Measurements from ENCODE around the gene EXOC4. TPM values are rescaled to one million over a fixed set of nuclear protein-coding genes. Genes with fewer than 3 reads are reported as not detected.

Gene EXOC4
- total and polyA plus RNA-seq, 2 of the 8 experiments (the other 6 are each of a cell fraction or from before 2014, with no cell fraction given) = 27.0 to 67.3 TPM

DNA sequence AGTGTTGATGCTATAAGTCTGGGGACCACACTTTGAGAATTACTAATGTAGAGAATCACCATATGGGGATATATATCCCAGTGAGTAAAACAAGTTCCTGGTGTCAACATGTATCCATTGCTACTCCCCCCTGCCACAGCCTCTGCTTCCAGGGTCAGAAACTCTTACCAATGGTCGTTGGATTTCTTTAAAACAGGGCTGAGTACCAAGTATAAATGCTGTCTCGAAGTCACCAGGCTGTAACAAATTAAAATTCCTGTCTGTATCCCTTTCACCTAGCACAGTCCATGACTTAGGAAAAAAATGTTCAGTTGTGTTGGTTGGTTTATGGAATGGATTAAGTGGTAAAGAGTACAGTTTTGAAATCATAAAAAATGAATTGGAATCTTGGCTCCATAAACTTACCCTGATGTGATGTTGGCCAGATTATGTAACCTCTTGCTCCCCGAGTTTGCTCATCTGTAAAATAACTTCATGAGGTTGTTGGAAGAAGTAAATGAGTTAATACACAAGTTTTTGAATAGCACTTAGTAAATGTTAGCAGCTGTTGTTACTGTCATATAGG lies 510.3 kb downstream of the EXOC4 start (continued):
- TF ChIP-seq, protein P1, sequence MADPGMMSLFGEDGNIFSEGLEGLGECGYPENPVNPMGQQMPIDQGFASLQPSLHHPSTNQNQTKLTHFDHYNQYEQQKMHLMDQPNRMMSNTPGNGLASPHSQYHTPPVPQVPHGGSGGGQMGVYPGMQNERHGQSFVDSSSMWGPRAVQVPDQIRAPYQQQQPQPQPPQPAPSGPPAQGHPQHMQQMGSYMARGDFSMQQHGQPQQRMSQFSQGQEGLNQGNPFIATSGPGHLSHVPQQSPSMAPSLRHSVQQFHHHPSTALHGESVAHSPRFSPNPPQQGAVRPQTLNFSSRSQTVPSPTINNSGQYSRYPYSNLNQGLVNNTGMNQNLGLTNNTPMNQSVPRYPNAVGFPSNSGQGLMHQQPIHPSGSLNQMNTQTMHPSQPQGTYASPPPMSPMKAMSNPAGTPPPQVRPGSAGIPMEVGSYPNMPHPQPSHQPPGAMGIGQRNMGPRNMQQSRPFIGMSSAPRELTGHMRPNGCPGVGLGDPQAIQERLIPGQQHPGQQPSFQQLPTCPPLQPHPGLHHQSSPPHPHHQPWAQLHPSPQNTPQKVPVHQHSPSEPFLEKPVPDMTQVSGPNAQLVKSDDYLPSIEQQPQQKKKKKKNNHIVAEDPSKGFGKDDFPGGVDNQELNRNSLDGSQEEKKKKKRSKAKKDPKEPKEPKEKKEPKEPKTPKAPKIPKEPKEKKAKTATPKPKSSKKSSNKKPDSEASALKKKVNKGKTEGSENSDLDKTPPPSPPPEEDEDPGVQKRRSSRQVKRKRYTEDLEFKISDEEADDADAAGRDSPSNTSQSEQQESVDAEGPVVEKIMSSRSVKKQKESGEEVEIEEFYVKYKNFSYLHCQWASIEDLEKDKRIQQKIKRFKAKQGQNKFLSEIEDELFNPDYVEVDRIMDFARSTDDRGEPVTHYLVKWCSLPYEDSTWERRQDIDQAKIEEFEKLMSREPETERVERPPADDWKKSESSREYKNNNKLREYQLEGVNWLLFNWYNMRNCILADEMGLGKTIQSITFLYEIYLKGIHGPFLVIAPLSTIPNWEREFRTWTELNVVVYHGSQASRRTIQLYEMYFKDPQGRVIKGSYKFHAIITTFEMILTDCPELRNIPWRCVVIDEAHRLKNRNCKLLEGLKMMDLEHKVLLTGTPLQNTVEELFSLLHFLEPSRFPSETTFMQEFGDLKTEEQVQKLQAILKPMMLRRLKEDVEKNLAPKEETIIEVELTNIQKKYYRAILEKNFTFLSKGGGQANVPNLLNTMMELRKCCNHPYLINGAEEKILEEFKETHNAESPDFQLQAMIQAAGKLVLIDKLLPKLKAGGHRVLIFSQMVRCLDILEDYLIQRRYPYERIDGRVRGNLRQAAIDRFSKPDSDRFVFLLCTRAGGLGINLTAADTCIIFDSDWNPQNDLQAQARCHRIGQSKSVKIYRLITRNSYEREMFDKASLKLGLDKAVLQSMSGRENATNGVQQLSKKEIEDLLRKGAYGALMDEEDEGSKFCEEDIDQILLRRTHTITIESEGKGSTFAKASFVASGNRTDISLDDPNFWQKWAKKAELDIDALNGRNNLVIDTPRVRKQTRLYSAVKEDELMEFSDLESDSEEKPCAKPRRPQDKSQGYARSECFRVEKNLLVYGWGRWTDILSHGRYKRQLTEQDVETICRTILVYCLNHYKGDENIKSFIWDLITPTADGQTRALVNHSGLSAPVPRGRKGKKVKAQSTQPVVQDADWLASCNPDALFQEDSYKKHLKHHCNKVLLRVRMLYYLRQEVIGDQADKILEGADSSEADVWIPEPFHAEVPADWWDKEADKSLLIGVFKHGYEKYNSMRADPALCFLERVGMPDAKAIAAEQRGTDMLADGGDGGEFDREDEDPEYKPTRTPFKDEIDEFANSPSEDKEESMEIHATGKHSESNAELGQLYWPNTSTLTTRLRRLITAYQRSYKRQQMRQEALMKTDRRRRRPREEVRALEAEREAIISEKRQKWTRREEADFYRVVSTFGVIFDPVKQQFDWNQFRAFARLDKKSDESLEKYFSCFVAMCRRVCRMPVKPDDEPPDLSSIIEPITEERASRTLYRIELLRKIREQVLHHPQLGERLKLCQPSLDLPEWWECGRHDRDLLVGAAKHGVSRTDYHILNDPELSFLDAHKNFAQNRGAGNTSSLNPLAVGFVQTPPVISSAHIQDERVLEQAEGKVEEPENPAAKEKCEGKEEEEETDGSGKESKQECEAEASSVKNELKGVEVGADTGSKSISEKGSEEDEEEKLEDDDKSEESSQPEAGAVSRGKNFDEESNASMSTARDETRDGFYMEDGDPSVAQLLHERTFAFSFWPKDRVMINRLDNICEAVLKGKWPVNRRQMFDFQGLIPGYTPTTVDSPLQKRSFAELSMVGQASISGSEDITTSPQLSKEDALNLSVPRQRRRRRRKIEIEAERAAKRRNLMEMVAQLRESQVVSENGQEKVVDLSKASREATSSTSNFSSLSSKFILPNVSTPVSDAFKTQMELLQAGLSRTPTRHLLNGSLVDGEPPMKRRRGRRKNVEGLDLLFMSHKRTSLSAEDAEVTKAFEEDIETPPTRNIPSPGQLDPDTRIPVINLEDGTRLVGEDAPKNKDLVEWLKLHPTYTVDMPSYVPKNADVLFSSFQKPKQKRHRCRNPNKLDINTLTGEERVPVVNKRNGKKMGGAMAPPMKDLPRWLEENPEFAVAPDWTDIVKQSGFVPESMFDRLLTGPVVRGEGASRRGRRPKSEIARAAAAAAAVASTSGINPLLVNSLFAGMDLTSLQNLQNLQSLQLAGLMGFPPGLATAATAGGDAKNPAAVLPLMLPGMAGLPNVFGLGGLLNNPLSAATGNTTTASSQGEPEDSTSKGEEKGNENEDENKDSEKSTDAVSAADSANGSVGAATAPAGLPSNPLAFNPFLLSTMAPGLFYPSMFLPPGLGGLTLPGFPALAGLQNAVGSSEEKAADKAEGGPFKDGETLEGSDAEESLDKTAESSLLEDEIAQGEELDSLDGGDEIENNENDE (IDR thresholded peaks at IDR 0.05; ENCODE audit: insufficient replicate concordance, low read length) = no peak
- TF ChIP-seq RXRA (IDR thresholded peaks at IDR 0.05; ENCODE audit: insufficient read depth, low read depth, low read length) (no peak), RBBP5 (IDR thresholded peaks at IDR 0.05; ENCODE audit: borderline replicate concordance, low read depth, low read length) (no peak), EGR1 (IDR thresholded peaks at IDR 0.05; ENCODE audit: borderline replicate concordance, low read depth, low read length) (no peak)
